ENCODE measurements around the gene SLC38A9.

Gene SLC38A9

DNA sequence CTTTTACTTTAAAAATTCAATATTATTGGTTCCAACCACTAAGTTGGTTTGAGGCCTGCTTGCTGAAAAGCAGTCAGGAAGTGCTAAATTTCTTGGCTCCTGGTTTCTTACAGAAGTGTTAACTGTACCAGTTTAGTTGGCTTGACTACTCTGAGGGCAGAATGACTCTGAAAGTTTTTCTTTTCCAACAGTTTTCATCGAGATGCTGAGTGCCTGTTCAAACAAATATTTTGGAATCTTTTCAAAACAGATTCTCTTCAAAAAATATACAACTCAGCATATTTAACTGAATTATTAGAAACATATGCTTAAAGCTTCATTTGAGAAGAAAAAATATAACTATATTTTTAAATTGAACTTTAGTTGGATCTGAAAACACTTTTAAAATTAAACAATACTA, 37.0 kb downstream of the SLC38A9 start:
- H3K14ac ChIP-seq (ENCODE audit: low read length), result no peak overlapping the region
- H3K23ac ChIP-seq (ENCODE audit: low read depth, low read length, poor library complexity), result no peak overlapping the region
- no CpG with 5 or more reads among the region's 1 CpG for WGBS, 2 donors (ENCODE audit: extremely low coverage in 2 of 2, insufficient read length in 2 of 2, insufficient replicate concordance in 1 of 2)
- no peak for DNase-seq (ENCODE audit: low spot score)
- H3K4me2 ChIP-seq (ENCODE audit: insufficient read depth, low read length, poor library complexity, severe bottlenecking), result no peak overlapping the region
- no peak overlapping the region for H4K91ac ChIP-seq (ENCODE audit: low read depth, low read length, poor library complexity)
- H2BK15ac ChIP-seq (ENCODE audit: low read length), result no peak overlapping the region
- H3K4me1 ChIP-seq (ENCODE audit: control insufficient read depth in 2 of 2, insufficient read depth in 1 of 2, low read depth in 1 of 2, low read length in 2 of 2), result peaks cover 0 to 5% of the 10 kb centered on the region in 2 donors
- no peak overlapping the region for H3K4ac ChIP-seq (ENCODE audit: low read length)
- H2AK5ac ChIP-seq (ENCODE audit: low read depth, low read length), result no peak overlapping the region
- no peak overlapping the region for H2BK120ac ChIP-seq (ENCODE audit: low read depth, low read length)
- no peak overlapping the region for H4K8ac ChIP-seq (ENCODE audit: low read depth, low read length)
- no peak overlapping the region for H3K18ac ChIP-seq (ENCODE audit: low read length)
- H3K9me3 ChIP-seq (replicated peaks in 1 of 2; ENCODE audit: control insufficient read depth in 2 of 2, insufficient read depth in 1 of 2, low read depth in 1 of 2, low read length in 2 of 2), result no peaks in the 10 kb centered on the region
- no peak overlapping the region for H3K9ac ChIP-seq (ENCODE audit: low read depth, low read length, poor library complexity)
- H3K79me1 ChIP-seq (ENCODE audit: low read depth, low read length), result no peaks in the 10 kb centered on the region
- no peaks in the 10 kb centered on the region for H3K36me3 ChIP-seq (replicated peaks in 1 of 2; ENCODE audit: control insufficient read depth in 2 of 2, insufficient read depth in 2 of 2, low read length in 2 of 2)
- H2BK12ac ChIP-seq (ENCODE audit: low read length), result no peak overlapping the region
- H3K27me3 ChIP-seq (ENCODE audit: control insufficient read depth in 3 of 3, insufficient read depth in 3 of 3, low read depth in 1 of 3, low read length in 3 of 3), result no peaks in the 10 kb centered on the region
- no peak overlapping the region for H2BK5ac ChIP-seq (ENCODE audit: low read length)
- no peak overlapping the region for H3K27ac ChIP-seq (replicated peaks; ENCODE audit: low read length)
- H2AFZ ChIP-seq (ENCODE audit: low read length), result no peak overlapping the region
- no peak overlapping the region for H3K4me3 ChIP-seq (ENCODE audit: low read length in 2 of 2)

DNA sequence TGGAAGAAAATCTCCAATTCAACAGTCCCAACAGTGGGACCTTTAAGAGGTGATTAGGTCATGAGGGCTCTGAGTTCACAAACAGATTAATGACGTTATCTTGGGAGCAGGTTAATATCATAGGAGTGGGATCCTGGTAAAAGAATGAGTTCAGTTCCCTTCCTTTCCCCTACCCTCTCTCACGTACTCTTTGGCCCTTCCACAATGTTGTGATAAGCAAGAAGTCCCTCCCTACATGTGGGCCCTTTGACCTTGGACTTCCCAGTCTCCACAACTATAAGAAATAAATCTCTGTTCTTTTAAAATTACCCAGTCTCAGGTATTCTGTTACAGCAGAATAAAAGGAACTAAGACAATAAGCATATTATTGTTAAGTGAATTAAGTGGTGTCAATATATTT, 37.8 kb downstream of the SLC38A9 start:
- no peak overlapping the region for H3K4ac ChIP-seq (ENCODE audit: low read length)
- no peak overlapping the region for H2BK15ac ChIP-seq (ENCODE audit: low read length)
- H3K14ac ChIP-seq (ENCODE audit: low read length), result no peak overlapping the region
- H2BK5ac ChIP-seq (ENCODE audit: low read length), result no peak overlapping the region
- no peaks in the 10 kb centered on the region for H3K27me3 ChIP-seq (ENCODE audit: control insufficient read depth in 3 of 3, insufficient read depth in 3 of 3, low read depth in 1 of 3, low read length in 3 of 3)
- no peaks in the 10 kb centered on the region for H3K9me3 ChIP-seq (replicated peaks in 1 of 2; ENCODE audit: control insufficient read depth in 2 of 2, insufficient read depth in 1 of 2, low read depth in 1 of 2, low read length in 2 of 2)
- H4K91ac ChIP-seq (ENCODE audit: low read depth, low read length, poor library complexity), result no peak overlapping the region
- no peak overlapping the region for H2AFZ ChIP-seq (ENCODE audit: low read length)
- H3K4me2 ChIP-seq (ENCODE audit: insufficient read depth, low read length, poor library complexity, severe bottlenecking), result no peak overlapping the region
- no peak overlapping the region for H3K9ac ChIP-seq (ENCODE audit: low read depth, low read length, poor library complexity)
- DNase-seq (ENCODE audit: low spot score), result no peak
- H3K4me1 ChIP-seq (ENCODE audit: control insufficient read depth in 2 of 2, insufficient read depth in 1 of 2, low read depth in 1 of 2, low read length in 2 of 2), result peaks cover 0 to 5% of the 10 kb centered on the region in 2 donors
- H3K27ac ChIP-seq (replicated peaks; ENCODE audit: low read length), result no peak overlapping the region
- WGBS, 2 donors (ENCODE audit: extremely low coverage in 2 of 2, insufficient read length in 2 of 2, insufficient replicate concordance in 1 of 2), result no CpG with 5 or more reads among the region's 2 CpGs
- H3K36me3 ChIP-seq (replicated peaks in 1 of 2; ENCODE audit: control insufficient read depth in 2 of 2, insufficient read depth in 2 of 2, low read length in 2 of 2), result no peaks in the 10 kb centered on the region
- no peak overlapping the region for H2BK120ac ChIP-seq (ENCODE audit: low read depth, low read length)
- H3K79me1 ChIP-seq (ENCODE audit: low read depth, low read length), result no peaks in the 10 kb centered on the region
- H2BK12ac ChIP-seq (ENCODE audit: low read length), result no peak overlapping the region
- H3K18ac ChIP-seq (ENCODE audit: low read length), result no peak overlapping the region
- no peak overlapping the region for H3K4me3 ChIP-seq (ENCODE audit: low read length in 2 of 2)
- H4K8ac ChIP-seq (ENCODE audit: low read depth, low read length), result no peak overlapping the region
- no peak overlapping the region for H2AK5ac ChIP-seq (ENCODE audit: low read depth, low read length)
- H3K23ac ChIP-seq (ENCODE audit: low read depth, low read length, poor library complexity), result no peak overlapping the region

DNA sequence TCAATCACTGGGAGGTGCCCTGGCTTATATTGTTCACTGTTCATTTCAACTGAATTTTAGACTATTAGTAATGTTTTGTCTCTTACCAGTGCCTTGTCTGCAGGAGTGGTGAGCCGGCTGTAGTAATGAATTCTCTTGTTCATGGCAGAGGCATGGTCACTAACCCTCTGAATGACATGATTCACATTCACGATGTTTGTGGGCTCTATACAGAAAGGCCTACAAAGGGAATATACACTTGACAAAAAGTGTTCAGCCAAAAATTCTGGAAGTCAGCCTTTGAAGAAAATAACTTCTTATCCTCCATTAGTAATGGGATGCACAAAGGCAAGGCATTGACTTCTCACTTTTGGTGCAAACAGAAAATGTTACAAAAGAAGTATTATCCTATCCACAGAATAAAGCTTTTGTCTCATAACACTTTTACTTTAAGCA, 39.6 kb downstream of the SLC38A9 start:
- Histone ChIP-seq H3K36me3 (replicated peaks in 1 of 2; ENCODE audit: control insufficient read depth in 2 of 2, insufficient read depth in 2 of 2, low read length in 2 of 2) (peaks cover 0 to 2% of the 10 kb centered on the region in 2 donors), H3K27ac (replicated peaks; ENCODE audit: low read length) (no peak overlapping the region), H3K18ac (ENCODE audit: low read length) (no peak overlapping the region), H3K4ac (ENCODE audit: low read length) (no peak overlapping the region), H4K91ac (ENCODE audit: low read depth, low read length, poor library complexity) (no peak overlapping the region), H3K4me1 (ENCODE audit: control insufficient read depth in 2 of 2, insufficient read depth in 1 of 2, low read depth in 1 of 2, low read length in 2 of 2) (peaks cover 0 to 5% of the 10 kb centered on the region in 2 donors), H2BK120ac (ENCODE audit: low read depth, low read length) (no peak overlapping the region), H3K4me2 (ENCODE audit: insufficient read depth, low read length, poor library complexity, severe bottlenecking) (no peak overlapping the region), H3K9me3 (replicated peaks in 1 of 2; ENCODE audit: control insufficient read depth in 2 of 2, insufficient read depth in 1 of 2, low read depth in 1 of 2, low read length in 2 of 2) (no peaks in the 10 kb centered on the region), H3K9ac (ENCODE audit: low read depth, low read length, poor library complexity) (no peak overlapping the region), H2BK12ac (ENCODE audit: low read length) (no peak overlapping the region), H4K8ac (ENCODE audit: low read depth, low read length) (no peak overlapping the region), H3K4me3 (ENCODE audit: low read length in 2 of 2) (no peak overlapping the region), H3K27me3 (ENCODE audit: control insufficient read depth in 3 of 3, insufficient read depth in 3 of 3, low read depth in 1 of 3, low read length in 3 of 3) (no peaks in the 10 kb centered on the region), H2BK5ac (ENCODE audit: low read length) (no peak overlapping the region), H2BK15ac (ENCODE audit: low read length) (no peak overlapping the region), H2AK5ac (ENCODE audit: low read depth, low read length) (no peak overlapping the region), H3K14ac (ENCODE audit: low read length) (no peak overlapping the region), H2AFZ (ENCODE audit: low read length) (no peak overlapping the region), H3K23ac (ENCODE audit: low read depth, low read length, poor library complexity) (no peak overlapping the region), H3K79me1 (ENCODE audit: low read depth, low read length) (no peaks in the 10 kb centered on the region)
- WGBS, 2 donors (ENCODE audit: extremely low coverage in 2 of 2, insufficient read length in 2 of 2, insufficient replicate concordance in 1 of 2), result no CpG with 5 or more reads among the region's 2 CpGs
- DNase-seq (ENCODE audit: low spot score), result no peak

GRCh38 chr5:55671975-55672374, 40.1 kb downstream of the SLC38A9 start:
- H3K27ac ChIP-seq (replicated peaks; ENCODE audit: low read length), result no peak overlapping the region
- H2BK120ac ChIP-seq (ENCODE audit: low read depth, low read length), result no peak overlapping the region
- DNase-seq (ENCODE audit: low spot score), result no peak
- H3K18ac ChIP-seq (ENCODE audit: low read length), result no peak overlapping the region
- H4K8ac ChIP-seq (ENCODE audit: low read depth, low read length), result no peak overlapping the region
- H4K91ac ChIP-seq (ENCODE audit: low read depth, low read length, poor library complexity), result no peak overlapping the region
- peaks cover 0 to 2% of the 10 kb centered on the region in 2 donors for H3K36me3 ChIP-seq (replicated peaks in 1 of 2; ENCODE audit: control insufficient read depth in 2 of 2, insufficient read depth in 2 of 2, low read length in 2 of 2)
- H2AFZ ChIP-seq (ENCODE audit: low read length), result no peak overlapping the region
- no peak overlapping the region for H3K4ac ChIP-seq (ENCODE audit: low read length)
- H2AK5ac ChIP-seq (ENCODE audit: low read depth, low read length), result no peak overlapping the region
- H3K9me3 ChIP-seq (replicated peaks in 1 of 2; ENCODE audit: control insufficient read depth in 2 of 2, insufficient read depth in 1 of 2, low read depth in 1 of 2, low read length in 2 of 2), result no peaks in the 10 kb centered on the region
- H2BK5ac ChIP-seq (ENCODE audit: low read length), result no peak overlapping the region
- peaks cover 0 to 5% of the 10 kb centered on the region in 2 donors for H3K4me1 ChIP-seq (ENCODE audit: control insufficient read depth in 2 of 2, insufficient read depth in 1 of 2, low read depth in 1 of 2, low read length in 2 of 2)
- H3K23ac ChIP-seq (ENCODE audit: low read depth, low read length, poor library complexity), result no peak overlapping the region
- no peak overlapping the region for H3K9ac ChIP-seq (ENCODE audit: low read depth, low read length, poor library complexity)
- no peaks in the 10 kb centered on the region for H3K79me1 ChIP-seq (ENCODE audit: low read depth, low read length)
- H2BK12ac ChIP-seq (ENCODE audit: low read length), result no peak overlapping the region
- H3K14ac ChIP-seq (ENCODE audit: low read length), result no peak overlapping the region
- H2BK15ac ChIP-seq (ENCODE audit: low read length), result no peak overlapping the region
- H3K4me2 ChIP-seq (ENCODE audit: insufficient read depth, low read length, poor library complexity, severe bottlenecking), result no peak overlapping the region
- no CpG with 5 or more reads among the region's 1 CpG for whole genome bisulfite sequencing, 2 donors (ENCODE audit: extremely low coverage in 2 of 2, insufficient read length in 2 of 2, insufficient replicate concordance in 1 of 2)
- H3K4me3 ChIP-seq (ENCODE audit: low read length in 2 of 2), result no peak overlapping the region
- no peaks in the 10 kb centered on the region for H3K27me3 ChIP-seq (ENCODE audit: control insufficient read depth in 3 of 3, insufficient read depth in 3 of 3, low read depth in 1 of 3, low read length in 3 of 3)
